ENCODE measurements around the gene LOX.

The LOX gene

GRCh38 chr5:122053181-122054109 is 24.6 kb downstream of the LOX start:
- no peak for DNase-seq (ENCODE audit: low spot score)

DNA sequence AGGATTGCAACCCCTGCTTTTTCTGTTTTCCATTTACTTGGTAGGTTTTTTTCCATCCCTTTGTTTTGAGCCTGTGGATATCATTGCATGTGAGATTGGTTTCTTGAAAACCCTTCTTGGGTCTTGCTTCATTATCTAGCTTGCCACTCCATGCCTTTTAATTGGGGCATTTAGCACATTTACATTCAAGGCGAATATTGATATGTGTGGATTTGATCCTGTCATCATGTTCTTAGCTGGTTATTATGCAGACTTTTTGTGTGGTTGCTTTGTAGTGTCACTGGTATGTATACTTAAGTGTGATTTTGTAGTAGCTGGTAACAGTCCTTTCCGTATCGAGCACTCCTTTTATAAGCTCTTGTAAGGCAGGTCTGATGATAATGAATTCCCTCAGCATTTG is 26.5 kb downstream of the LOX start:
- DNase-seq (ENCODE audit: low spot score) = no peak

DNA sequence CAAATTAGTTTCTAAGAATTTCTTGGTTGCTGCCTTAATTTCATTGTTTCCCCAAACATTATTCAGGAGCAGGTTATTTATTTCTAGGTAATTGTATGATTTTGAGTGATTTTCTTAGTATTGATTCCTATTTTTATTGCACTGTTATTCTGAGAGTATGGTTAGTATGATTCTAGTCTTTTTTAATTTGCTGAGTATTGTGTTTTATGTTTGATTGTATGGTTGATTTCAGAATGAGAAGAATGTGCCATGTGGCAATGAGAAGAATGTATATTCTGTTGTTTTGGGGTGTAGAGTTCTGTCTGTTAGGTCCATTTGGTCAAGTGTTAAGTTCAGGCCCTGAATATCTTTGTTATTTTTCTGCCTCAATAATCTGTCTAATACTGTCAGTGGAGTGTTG is 27.1 kb downstream of the LOX start:
- no peak for DNase-seq (ENCODE audit: low spot score)

GRCh38 chr5:122040636-122041302 is 37.3 kb downstream of the LOX start:
- DNase-seq (ENCODE audit: low spot score) = no peak

DNA sequence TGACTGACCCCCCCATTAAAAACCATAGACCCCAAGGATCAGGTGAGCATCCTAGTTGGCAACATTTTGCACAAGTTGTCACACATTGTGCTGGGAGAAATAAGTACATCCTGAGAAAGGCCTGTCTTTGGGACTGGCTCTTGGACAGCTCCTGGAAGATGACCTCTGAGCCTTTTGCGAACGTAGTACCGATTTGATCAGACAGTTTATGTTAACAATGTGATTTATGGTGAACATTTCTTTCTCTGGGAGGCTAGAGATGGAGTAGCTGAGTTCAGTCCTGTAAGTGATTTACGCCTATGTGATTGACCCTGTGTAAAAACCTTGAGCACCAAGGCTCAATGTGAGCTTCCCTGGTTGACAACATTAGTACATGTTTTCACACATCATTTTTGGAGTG is 41.7 kb downstream of the LOX start:
- DNase-seq (ENCODE audit: low spot score) = no peak

- DNase-seq (ENCODE audit: low spot score) = no peak
These were observed 42.1 kb downstream of the LOX start for GRCh38 chr5:122035913-122036312.

DNA sequence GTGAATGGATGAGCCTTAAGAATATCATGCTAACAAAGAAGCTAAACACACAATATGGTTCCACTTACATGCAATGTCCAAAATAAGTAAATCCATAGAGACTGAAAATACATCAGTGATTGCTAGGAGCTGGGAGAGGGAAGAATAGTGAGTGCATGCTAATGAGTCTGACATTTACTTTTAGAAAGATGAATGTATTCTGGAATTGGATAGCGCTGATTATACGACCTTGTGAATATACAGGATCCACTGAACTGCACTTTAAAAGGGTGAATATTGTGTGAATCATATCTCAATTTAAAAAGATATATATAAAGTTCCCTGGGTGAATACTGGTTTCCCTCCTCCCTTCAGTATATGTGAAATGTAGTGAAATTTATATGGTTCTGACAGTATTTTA is 46.2 kb downstream of the LOX start:
- DNase-seq (ENCODE audit: low spot score) = no peak

- no peak for DNase-seq (ENCODE audit: low spot score)
These were observed 47.8 kb downstream of the LOX start for GRCh38 chr5:122030251-122030650.

GRCh38 chr5:122029818-122030217 is 48.2 kb downstream of the LOX start:
- DNase-seq (ENCODE audit: low spot score) = no peak

GRCh38 chr5:122022966-122023365 is 55.1 kb downstream of the LOX start:
- no peak for DNase-seq (ENCODE audit: low spot score)

DNA sequence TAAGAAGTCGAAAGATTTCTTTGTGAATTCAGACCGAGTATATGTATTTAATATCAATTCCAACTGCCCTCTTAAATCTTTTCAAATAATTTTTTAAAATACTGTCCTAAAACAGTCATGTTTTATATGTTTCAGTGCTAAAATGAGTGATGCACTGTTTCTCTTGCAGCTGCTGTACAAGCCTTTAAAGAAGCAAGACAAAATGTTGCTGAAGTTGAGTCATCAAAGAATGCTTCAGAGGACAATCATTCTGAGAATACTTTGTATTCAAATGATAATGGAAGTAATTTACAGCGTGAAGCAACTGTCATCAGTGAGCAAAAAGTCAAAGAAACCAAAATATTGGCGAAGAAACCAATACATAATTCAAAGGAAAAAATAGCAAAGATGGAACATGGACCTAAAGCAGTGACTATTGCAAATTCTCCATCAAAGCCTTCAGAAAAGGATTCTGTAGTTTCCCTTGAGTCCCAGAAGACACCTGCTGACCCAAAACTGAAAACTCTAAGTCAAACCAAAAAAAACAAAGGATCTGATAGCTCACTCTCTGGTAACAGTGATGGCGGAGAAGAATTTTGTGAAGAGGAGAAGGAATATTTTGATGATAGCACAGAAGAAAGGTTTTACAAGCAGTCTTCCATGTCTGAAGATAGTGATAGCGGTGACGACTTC is 58.0 kb downstream of the LOX start:
- DNase-seq (ENCODE audit: low spot score) = peak; percentile 61

DNA sequence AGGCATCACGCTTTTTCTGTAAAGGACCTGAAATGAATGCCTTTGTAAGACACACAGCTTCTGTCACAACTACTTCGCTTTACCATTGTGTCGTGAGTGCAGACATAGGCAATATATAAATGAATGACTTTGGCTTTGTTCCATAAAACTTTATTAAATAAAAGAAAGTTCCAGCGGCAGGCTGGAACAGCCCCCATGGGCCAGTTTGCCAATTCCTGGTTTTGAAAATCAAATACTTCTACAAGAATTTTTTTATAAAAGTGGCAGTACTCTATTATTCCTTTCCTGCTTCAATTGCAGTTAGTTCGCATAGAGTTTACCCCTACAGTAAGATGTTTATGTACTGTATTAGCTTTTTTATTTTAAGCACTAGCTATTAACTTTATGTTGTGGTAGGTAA is 62.6 kb downstream of the LOX start:
- no peak for DNase-seq (ENCODE audit: low spot score)

DNA sequence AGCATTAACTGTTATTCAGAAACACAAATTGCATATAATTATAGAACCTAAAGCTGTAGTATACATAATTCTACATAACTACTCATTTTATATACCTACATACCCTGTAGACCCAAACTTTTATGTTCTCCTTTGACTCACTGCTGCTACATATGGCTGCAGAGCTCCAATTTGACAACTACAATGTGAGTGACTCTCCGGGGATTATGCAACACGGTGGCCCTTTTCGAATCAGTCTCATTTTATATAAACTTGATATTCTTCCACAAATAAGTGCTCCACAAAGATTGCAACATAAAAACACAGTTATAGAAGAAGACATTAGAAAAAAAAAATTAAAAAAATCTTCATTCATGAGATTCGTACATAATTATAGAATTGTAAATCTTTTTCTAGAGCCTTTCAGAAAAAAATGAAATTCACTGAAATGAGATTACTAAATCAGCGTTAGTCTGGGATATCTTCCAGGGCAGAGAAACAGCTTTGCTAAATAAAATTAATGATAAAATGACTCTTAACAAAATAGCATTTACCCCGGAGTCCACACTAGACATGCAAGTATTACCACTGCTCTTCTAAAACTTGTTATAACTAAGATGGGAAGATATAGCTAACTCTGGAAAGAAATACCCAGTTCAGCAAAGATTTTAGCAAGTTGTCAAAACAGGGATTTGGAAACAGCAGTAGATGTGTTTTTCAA is 63.7 kb downstream of the LOX start:
- no peak for DNase-seq (ENCODE audit: low spot score)
